HG03103 (cell line): Measurements from ENCODE around the gene P2RX7.
"Not testable (repeated sequence)": the region's sequence is repeated elsewhere in the genome, so short reads cannot be mapped to it uniquely, and the experiment has no call there.

Experiments used
- ATAC-seq: cut with Tn5 transposase; IDR thresholded peaks from one replicate; pipeline ENCODE4 v1.9.1; 2021; ENCODE audit warnings: low read depth; ENCODE audit not compliant: unreplicated experiment

Gene P2RX7

GRCh38 chr12:121133838-121134237, 1.2 kb downstream of the P2RX7 start:
- no peak for ATAC-seq

DNA sequence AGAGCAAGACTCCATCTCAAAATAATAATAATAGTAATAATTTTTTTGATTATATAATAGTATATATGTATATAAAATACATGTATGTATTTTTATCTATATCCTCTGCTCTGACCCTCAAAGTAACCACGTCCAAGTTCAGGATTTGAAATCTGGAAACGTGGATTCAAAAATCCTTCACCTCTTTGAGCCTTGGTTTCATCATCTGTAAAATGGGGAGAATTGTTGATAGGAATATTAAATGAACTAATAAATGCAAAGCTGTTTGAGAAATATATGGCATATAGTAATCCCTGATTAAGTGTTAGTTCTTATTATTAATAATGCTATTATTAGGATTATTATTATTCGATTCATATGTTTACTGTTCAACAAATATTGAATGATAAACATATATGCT, 2.6 kb downstream of the P2RX7 start:
- ATAC-seq: no peak

DNA sequence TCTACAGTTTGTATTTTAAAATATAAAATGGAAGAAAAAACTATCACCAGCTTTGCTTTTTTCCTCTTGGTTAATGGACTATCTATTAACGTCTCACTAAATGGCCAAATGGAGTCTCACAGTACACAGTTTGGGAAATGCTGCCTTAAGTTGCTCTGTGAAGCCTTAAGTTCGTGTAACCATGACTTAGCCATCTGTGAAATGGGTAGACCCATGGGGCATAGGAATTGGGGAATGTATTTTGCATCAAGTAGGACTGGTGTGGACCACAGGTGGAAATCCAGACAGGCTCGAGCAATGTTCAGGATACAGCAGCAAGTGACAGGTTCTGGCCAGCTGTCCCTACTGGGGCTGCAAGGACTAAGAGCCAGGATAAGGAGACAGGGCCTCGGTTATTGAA, 4.8 kb downstream of the P2RX7 start:
- no peak for ATAC-seq

GRCh38 chr12:121138284-121138683, 5.6 kb downstream of the P2RX7 start:
- no peak for ATAC-seq

DNA sequence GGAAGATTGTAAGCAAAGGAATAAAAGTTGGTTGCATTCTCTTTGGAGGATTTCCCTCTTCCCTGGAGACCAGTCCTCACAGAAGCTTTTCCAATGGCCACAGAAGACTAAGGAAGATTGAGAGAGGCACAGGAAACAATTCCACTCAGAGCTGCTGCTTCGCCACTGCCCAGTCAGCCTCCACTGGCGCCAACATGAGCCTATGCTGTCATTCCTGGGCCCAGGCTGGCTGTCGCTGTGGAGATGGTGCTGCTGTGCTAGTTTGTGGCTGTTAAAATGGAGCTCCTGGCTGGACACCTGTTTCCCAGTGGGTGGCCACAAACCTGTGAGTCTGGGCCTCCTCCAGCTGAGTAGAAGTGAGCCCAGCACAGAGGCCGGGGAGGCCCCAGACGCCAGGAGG, 6.6 kb downstream of the P2RX7 start:
- no peak for ATAC-seq

GRCh38 chr12:121142171-121142950, 9.7 kb downstream of the P2RX7 start:
- ATAC-seq: no peak

DNA sequence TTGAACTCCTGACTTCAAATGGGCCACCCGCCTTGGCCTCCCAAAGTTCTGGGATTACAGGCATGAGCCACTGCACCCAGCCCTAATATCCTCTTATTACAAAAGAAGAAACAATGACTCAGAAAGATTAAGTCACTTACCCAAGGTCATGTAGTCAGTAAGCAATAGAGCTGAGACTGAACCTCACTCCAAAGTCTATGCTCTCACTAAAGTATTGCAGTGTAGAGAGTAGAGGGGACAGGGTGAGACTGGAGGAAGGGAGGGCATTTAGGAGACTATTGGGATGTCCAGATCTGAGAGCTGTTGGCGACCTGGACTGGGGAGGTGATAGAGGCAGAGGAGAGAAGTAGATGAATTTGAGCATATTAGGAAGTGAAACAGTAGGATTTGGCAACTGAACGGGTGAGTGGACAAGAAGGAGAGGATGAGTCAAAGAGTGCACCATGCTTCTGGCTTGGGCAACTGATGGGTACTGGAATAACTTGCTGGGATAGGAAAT, 11.8 kb downstream of the P2RX7 start:
- no peak for ATAC-seq

DNA sequence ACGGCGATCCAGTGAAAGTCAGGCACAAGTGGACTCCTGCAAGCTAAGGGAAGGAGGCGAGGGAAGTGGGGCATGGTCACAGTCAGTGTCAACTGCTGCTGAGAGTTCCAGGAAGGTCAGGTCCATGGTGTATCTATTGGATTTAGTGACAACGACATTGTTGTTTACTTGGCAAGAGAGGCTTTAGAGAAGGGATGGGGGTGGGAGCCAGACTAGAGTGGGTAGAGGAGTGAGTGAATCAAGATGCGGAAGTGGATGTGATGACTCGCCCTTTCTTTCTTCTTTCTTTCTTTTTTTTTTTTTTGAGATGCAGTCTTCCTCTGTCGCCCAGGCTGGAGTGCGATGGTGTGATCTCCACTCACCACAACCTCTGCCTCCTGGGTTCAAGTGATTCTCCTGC, 12.5 kb downstream of the P2RX7 start:
- ATAC-seq: no peak

DNA sequence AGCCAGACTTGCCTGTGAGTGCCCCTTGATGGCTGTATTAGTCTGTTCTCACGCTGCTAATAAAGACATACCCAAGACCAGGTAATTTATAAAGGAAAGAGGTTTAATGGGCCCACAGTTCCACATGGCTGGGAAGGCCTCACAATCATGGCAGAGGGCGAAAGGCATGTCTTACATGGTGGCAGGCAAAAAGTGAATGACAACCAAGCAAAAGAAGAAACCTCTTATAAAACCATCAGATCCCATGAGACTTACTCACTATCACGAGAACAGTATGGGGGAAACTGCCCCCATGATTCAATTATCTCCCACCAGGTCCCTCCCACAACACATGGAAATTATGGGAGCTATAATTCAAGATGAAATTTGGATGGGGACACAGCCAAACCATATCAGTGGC, 16.6 kb downstream of the P2RX7 start:
- ATAC-seq: not testable (repeated sequence)

DNA sequence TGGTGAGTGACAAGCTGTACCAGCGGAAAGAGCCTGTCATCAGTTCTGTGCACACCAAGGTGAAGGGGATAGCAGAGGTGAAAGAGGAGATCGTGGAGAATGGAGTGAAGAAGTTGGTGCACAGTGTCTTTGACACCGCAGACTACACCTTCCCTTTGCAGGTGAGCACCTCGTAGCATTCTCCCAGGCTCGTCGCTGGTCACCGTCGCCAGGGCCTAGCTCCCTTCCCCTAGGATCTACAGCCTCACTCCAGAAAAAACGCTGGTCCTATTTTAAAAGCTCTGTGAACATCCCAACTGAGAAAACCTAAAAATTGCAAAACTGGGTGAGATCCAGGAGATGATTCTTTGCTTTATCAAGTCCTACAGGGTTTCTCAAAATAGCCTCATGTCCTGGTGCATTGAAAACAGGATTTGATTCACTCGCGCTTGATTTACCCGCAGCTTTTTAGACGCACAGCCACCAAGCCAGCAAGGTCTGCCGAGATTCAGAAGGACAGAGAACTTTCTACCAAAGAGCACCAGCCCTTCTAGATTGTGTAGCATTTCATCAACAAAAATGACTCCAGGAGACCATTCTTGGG, 22.2 kb downstream of the P2RX7 start:
- no peak for ATAC-seq

- no peak for ATAC-seq
Measured at GRCh38 chr12:121156365-121156764, 23.7 kb downstream of the P2RX7 start.

GRCh38 chr12:121158085-121158484, 25.4 kb downstream of the P2RX7 start:
- ATAC-seq: no peak

DNA sequence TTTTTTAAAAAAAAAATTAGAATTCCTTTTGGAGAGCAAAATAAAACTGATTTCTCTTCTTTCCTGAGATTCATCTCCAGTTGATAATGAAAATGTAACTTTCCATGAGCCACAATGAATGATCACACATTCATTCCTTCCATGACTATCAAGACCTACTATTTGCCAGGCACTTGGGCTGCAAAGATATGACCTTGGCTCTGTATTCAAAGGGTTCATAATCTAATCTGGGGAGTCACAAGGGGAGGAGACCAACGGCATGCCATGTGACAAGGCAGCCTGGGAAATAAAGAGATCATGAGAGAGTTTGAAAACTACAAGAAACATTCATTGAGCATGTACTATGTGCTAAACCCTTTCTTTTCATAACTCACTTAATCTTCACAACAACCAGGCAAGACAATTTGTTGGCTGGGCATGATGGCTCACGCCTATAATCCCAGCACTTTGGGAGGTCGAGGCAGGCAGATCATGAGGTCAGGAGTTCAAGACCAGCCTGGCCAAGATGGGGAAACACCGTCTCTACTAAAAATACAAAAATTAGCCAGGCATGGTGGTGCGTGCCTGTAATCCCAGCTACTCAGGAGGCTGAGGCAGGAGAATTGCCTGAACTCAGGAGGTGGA, 26.2 kb downstream of the P2RX7 start:
- not testable (repeated sequence) for ATAC-seq

GRCh38 chr12:121159467-121160307, 27.0 kb downstream of the P2RX7 start:
- no peak for ATAC-seq

DNA sequence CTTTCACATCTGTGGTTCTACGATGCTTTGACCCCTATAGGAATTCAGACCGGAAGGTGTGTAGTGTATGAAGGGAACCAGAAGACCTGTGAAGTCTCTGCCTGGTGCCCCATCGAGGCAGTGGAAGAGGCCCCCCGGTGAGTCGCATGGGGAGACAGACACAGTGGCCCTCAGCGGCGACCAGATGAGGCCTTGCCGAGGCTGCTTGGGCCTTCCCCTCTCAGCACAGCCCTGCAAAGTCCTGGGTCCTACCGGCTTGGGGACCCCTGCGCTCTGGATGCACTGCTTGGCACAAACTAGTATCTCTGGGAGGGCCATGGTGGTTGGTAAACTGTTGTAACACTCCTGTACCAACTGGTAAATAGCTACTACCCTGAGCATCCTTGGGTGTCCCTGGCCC, 29.7 kb downstream of the P2RX7 start:
- ATAC-seq: no peak

DNA sequence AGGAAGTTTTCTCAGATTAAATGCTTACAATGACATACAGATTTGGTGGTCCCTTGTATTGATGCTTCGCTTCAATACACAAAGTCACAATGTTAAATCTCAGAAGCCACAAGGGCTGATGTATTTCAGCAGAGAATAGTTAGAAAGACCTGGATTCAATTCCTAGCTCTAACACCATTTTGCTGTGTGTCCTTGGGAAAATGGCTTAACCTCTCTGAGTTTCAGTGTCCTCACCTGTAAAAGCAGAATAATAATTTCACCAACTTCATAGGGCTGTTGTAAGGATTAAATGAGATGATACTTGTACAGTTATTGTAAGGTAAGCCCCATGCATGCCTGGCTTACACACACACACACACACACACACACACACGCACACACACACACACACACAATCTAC, 30.3 kb downstream of the P2RX7 start:
- no peak for ATAC-seq

- ATAC-seq: not testable (repeated sequence)
Measured at GRCh38 chr12:121164839-121165238, 32.2 kb downstream of the P2RX7 start.

GRCh38 chr12:121165316-121165715, 32.6 kb downstream of the P2RX7 start:
- ATAC-seq: no peak

DNA sequence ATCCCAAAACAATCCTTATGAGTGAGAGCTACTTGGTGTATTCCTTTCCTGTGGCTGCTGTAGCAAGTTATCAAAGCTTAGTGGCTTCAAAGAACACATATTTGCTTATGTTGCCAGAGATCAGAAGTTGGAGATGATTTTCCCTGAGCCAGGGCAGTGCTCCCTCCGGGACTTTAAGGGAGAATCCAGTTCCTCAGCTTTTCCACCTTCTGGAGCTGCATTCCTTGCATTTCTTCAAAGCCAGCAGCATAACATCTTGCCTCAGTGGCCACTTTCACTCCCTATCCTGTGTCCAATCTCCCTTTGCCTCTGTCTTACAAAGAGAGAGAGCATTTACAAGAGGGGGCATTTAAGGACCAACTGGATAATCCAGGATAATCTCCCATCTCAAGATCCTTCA, 33.7 kb downstream of the P2RX7 start:
- ATAC-seq: no peak

GRCh38 chr12:121167232-121167820, 34.6 kb downstream of the P2RX7 start:
- no peak for ATAC-seq
